HEK293T (cell line): ENCODE results near the gene FXYD6.
A peak's percentile ranks its signal among the peaks of the same experiment; 100 is the strongest.

Source experiments
- CTCF ChIA-PET: fragments of 350-600 bp; formaldehyde crosslinking; extraction: SDS; loops from one replicate; lab custom pipeline; 2021; ENCODE audit warnings: antibody characterized with exemption, inconsistent platforms; lab: Yijun Ruan, JAX
- POLR2A ChIA-PET: fragments of 350-600 bp; formaldehyde crosslinking; extraction: SDS; loops from one replicate; lab custom pipeline; 2020; ENCODE audit warnings: antibody characterized with exemption, inconsistent platforms; lab: Yijun Ruan, JAX
- DNase-seq: peaks from one replicate; pipeline ENCODE4 v3.0.0; 2012; ENCODE audit warnings: mixed read lengths; ENCODE audit errors: extremely low spot score
- ARNT ChIP-seq: fragments of 450-650 bp; IDR thresholded peaks from 2 replicates; pipeline ENCODE4 v1.6.1; 2017; ENCODE audit warnings: mild to moderate bottlenecking
- BHLHE40 ChIP-seq: fragments of 450-650 bp; IDR thresholded peaks from 2 replicates; pipeline ENCODE4 v1.6.1; 2016; ENCODE audit warnings: mild to moderate bottlenecking, moderate library complexity, borderline replicate concordance
- CTBP1 ChIP-seq: fragments of 450-650 bp; IDR thresholded peaks from 2 replicates; pipeline ENCODE4 v1.6.1; 2016; ENCODE audit warnings: borderline replicate concordance
- ELF4 ChIP-seq: fragments of 450-650 bp; IDR thresholded peaks from 2 replicates; pipeline ENCODE4 v1.6.1; 2017; ENCODE audit warnings: antibody characterized with exemption
- FOXA1 ChIP-seq: fragments of 450-650 bp; IDR thresholded peaks from 2 replicates; pipeline ENCODE4 v1.6.1; 2016; ENCODE audit warnings: mild to moderate bottlenecking
- FOXK2 ChIP-seq: fragments of 450-650 bp; IDR thresholded peaks from 2 replicates; pipeline ENCODE4 v1.6.1; 2016; ENCODE audit warnings: mild to moderate bottlenecking
- FOXM1 ChIP-seq: fragments of 450-650 bp; IDR thresholded peaks from 2 replicates; pipeline ENCODE4 v1.6.1; 2017; ENCODE audit warnings: mild to moderate bottlenecking, borderline replicate concordance
- HDGF ChIP-seq: fragments of 450-650 bp; IDR thresholded peaks from 2 replicates; pipeline ENCODE4 v1.6.1; 2017; ENCODE audit warnings: antibody characterized with exemption, borderline replicate concordance
- L3MBTL2 ChIP-seq: fragments of 450-650 bp; conservative IDR thresholded peaks from 2 replicates; pipeline ENCODE4 v1.6.1; 2016; ENCODE audit warnings: mild to moderate bottlenecking
- LEF1 ChIP-seq: fragments of 450-650 bp; IDR thresholded peaks from 2 replicates; pipeline ENCODE4 v1.6.1; 2017; ENCODE audit warnings: mild to moderate bottlenecking, borderline replicate concordance
- NFRKB ChIP-seq: fragments of 450-650 bp; IDR thresholded peaks from 2 replicates; pipeline ENCODE4 v1.6.1; 2016; ENCODE audit warnings: mild to moderate bottlenecking, moderate library complexity
- PKNOX1 ChIP-seq: fragments of 450-650 bp; IDR thresholded peaks from 2 replicates; pipeline ENCODE4 v1.6.1; 2016
- SP1 ChIP-seq: fragments of 450-650 bp; IDR thresholded peaks from 2 replicates; pipeline ENCODE4 v1.6.1; 2017
- SUZ12 ChIP-seq: fragments of 450-650 bp; IDR thresholded peaks from 2 replicates; pipeline ENCODE4 v1.6.1; 2016; ENCODE audit warnings: mild to moderate bottlenecking
- TARDBP ChIP-seq: fragments of 450-650 bp; IDR thresholded peaks from 2 replicates; pipeline ENCODE4 v1.6.1; 2016
- ZNF384 ChIP-seq: fragments of 450-650 bp; IDR thresholded peaks from 2 replicates; pipeline ENCODE4 v1.6.1; 2016

The FXYD6 gene

DNA sequence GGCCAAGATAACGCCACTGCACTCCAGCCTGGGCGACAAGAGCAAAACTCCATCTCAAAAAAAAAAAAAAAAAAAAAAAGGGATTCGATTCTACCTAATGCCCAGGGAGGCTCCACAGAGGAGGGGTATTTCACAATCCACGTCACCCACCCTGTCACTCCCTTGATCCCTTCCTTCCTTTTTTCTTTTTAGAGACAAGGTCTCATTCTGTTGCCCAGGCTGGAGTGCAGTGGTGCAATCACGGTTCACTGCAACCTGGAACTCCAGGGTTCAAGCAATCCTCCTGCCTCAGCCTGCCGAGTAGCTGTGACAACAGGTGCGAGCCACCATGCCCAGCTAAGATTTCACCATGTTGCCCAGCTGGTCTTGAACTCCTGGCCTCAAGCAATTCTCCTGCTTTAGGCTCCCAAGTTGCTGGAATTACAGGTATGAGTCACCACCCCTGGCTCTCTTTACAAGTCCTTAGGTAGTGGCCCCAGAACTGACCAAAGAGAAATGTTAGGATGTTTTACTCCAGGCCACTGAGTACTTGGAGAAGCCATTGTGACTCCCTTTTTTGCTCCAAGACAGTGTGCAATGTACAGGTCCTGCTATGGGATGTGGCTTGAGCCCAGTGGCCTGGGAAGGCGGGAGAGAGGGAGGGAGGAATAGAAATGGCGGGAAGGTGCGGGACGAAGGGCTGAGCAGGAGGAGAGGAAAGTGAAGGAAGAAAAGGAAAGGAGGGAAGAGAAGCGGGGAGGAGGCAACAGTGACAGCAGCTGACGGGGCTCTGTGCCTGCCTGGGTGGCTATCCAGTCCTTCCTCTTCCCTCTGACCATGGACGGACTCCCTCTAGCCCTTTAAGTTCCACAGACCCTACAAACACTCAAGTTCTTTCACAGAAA lies 40.1 kb downstream of the FXYD6 start:
- POLR2A ChIA-PET = no interaction called here
- DNase-seq = no peak
- CTCF ChIA-PET = interaction anchor here (1.4 kb wide), 1 partner anchor 71 kb away, joined by 3 read pairs; no protein-coding TSS in a partner anchor
- TF ChIP-seq TARDBP = no peak
- TF ChIP-seq PKNOX1 = no peak
- no peak for TF ChIP-seq CTBP1
- TF ChIP-seq ELF4 = no peak
- TF ChIP-seq HDGF = no peak
- no peak for TF ChIP-seq BHLHE40
- TF ChIP-seq FOXA1 = no peak
- no peak for TF ChIP-seq SUZ12
- no peak for TF ChIP-seq SP1
- TF ChIP-seq NFRKB = no peak
- no peak for TF ChIP-seq LEF1
- TF ChIP-seq FOXK2 = no peak
- TF ChIP-seq FOXM1 = no peak
- no peak for TF ChIP-seq L3MBTL2
- no peak for TF ChIP-seq ARNT
- no peak for TF ChIP-seq ZNF384

DNA sequence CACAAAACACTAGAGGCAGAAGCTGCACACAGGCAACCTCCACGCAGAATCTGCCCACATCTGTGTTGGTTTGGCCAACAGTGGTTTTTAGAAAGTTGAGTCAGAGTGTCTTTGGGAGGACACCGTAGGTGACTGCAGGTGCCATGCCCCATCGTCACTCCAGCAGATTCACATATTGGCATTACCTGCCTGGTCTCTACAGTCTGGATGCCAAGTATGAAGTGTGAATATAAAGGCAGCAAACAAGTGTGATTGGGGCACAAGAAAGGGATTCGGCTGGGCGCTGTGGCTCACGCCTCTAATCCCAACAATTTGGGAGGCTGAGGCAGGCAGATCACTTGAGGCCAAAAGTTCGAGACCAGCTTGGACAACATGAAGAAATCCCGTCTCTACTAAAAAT lies 40.9 kb downstream of the FXYD6 start:
- no peak for TF ChIP-seq TARDBP
- TF ChIP-seq BHLHE40 = no peak
- TF ChIP-seq HDGF = no peak
- no peak for TF ChIP-seq FOXA1
- TF ChIP-seq SP1 = no peak
- TF ChIP-seq ELF4 = no peak
- no peak for TF ChIP-seq L3MBTL2
- ChIA-PET CTCF (interaction anchor here (1.4 kb wide), 1 partner anchor 72 kb away, joined by 3 read pairs; no protein-coding TSS in a partner anchor), POLR2A (no interaction called here)
- DNase-seq = no peak

GRCh38 chr11:117834838-117835443 lies 41.5 kb downstream of the FXYD6 start:
- DNase-seq = no peak
- ChIA-PET CTCF (interaction anchor here (1.4 kb wide), 1 partner anchor 72 kb away, joined by 3 read pairs; no protein-coding TSS in a partner anchor), POLR2A (no interaction called here)
- TF ChIP-seq L3MBTL2 (no peak), PKNOX1 (no peak), CTBP1 (no peak), FOXA1 (no peak), SUZ12 (no peak), ARNT (no peak), BHLHE40 (no peak), HDGF (no peak), ZNF384 (no peak), LEF1 (no peak), SP1 (no peak)

- DNase-seq = no peak
- CTCF ChIA-PET = interaction anchor here (1.9 kb wide), 1 partner anchor 218 kb away, joined by 4 read pairs; no protein-coding TSS in a partner anchor
- POLR2A ChIA-PET = no interaction called here
- no peak for TF ChIP-seq TARDBP
- TF ChIP-seq SP1 = no peak
- TF ChIP-seq CTBP1 = no peak
- TF ChIP-seq SUZ12 = no peak
- TF ChIP-seq ELF4 = no peak
- TF ChIP-seq LEF1 = no peak
- TF ChIP-seq BHLHE40 = no peak
- TF ChIP-seq L3MBTL2 = no peak
- TF ChIP-seq FOXK2 = no peak
- no peak for TF ChIP-seq FOXM1
- TF ChIP-seq ARNT = no peak
Measured at GRCh38 chr11:117834068-117834810, 42.2 kb downstream of the FXYD6 start.

DNA sequence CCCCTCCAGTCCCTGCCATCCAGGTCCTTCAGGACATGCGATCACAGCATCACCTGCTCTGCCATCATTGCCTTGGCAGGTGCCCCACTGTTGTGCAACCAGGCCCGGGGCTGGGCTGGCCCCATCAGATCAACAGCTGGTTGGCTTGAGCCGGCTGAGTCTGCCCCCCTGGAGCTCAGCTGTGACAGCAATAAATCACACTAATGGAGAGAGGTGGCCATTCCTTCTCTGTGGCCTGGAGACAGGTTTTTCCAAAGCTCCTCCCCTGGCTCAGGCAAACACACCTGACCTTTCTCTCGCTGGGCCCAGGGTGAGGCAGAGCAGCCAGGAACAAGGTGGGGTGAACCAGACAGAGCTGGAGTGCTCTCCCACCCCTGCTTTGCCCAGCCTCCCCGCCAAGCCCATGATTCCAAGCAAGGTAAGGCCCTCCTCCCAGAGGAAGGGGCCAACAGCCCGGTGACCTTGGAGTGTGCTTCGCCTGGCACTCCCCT lies 43.0 kb downstream of the FXYD6 start:
- ChIA-PET CTCF (interaction anchor here (0.9 to 1.9 kb wide), 3 partner anchors 15 to 219 kb away, joined by 4 to 5 read pairs (median 5); no protein-coding TSS in a partner anchor), POLR2A (no interaction called here)
- no peak for DNase-seq
- TF ChIP-seq L3MBTL2 = no peak
- TF ChIP-seq PKNOX1 = peak; percentile 87
- no peak for TF ChIP-seq ARNT
- no peak for TF ChIP-seq SUZ12
